Erythroblast (primary cell): ENCODE results near the gene NR0B2.
A peak's percentile ranks its signal among the peaks of the same experiment; 100 is the strongest.
"Not testable (repeated sequence)": the region's sequence is repeated elsewhere in the genome, so short reads cannot be mapped to it uniquely, and the experiment has no call there.

Experiments used
- DNase-seq, 2 experiments: peaks; one replicate each; lab custom pipeline; 2025; lab: John Stamatoyannopoulos, UW
- GATA1 ChIP-seq: IDR thresholded peaks from 2 replicates; pipeline ENCODE4 v1.6.1; 2011; ENCODE audit warnings: low read depth, mild to moderate bottlenecking, control low read depth, low read length, moderate library complexity
- POLR2A ChIP-seq: IDR thresholded peaks from 2 replicates; pipeline ENCODE4 v1.6.1; 2011; ENCODE audit warnings: mild to moderate bottlenecking, low read length

The NR0B2 gene

DNA sequence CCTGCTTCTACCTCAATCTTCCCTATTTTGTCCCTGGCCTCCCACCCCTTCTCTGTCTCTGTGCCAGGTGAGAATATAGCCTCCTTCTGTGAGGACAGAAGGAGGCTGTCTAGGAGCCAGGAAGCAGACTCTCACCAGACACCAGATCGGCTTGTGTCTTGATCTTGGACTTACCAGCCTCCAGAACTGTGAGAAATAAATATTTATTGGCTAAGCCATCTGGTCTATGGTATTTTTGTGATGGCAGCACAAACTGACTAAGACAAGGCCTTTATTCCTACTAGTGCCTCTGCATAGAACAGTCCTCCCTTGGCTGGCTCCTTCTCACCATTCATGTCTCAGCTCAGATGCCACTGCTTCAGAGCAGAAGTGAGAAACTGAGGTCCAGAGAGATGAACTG, 25.5 kb downstream of the NR0B2 start:
- no peak for DNase-seq

DNA sequence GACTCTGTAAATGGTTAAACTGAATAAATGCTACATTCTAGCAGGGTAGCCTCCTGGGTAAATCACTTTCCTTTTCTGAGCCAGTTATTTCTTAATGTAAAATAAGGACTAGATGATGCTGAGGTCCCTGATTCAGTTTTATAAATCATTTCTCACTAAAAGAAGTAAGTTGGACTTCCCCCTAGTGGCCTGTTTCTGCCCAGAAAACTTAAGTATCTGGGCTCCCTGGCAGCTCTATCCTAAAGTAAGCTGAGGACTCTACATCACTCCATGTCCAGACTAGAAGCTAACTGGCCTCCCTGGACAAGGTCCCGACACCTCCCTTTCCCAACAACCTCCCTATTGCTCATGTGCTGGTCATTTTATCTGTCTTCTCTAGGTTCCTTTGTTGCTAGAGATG, 26.6 kb downstream of the NR0B2 start:
- TF ChIP-seq POLR2A (no peak), GATA1 (no peak)
- peak in 1 of 2 experiments; percentile 53 for DNase-seq

More for the DNA sequence above, 25.5 kb downstream of the NR0B2 start:
- TF ChIP-seq GATA1 (no peak), POLR2A (no peak)

DNA sequence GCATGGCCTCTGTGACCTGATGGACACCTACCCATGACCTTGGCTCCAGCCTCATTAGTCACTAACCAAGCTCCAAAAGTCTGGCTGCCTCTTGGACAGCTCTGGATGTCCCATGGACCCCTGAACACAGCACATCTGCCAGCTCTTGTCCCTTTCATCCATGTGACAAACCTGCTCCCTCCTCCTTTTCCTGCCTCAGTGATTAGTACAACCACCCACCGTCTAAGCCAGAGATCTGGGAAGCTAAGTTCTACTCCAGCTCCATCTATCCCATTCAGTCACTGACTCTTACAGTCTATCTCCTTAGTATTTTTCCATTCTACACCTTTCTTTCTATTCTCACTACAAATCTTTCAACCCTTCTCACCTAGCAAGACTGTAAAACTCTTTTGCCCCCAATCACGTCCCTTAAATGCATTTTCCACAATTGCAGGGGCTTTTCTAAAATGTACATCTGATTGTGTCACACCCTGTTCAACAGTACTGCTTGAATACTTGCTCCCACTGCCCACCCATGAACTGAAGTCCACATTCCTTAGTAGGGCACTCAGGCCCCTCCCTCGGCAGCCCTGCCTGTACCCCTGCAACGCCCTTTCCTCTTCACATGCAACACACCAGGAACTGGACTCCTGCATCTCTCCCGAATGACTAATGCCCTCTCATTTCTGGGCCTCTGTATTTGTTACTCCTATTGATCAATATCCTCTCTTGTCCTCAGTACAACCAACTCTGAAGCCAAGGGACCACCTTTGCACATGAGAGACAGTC, 30.9 kb downstream of the NR0B2 start:
- TF ChIP-seq GATA1 (no peak), POLR2A (no peak)
- no peak for DNase-seq

DNA sequence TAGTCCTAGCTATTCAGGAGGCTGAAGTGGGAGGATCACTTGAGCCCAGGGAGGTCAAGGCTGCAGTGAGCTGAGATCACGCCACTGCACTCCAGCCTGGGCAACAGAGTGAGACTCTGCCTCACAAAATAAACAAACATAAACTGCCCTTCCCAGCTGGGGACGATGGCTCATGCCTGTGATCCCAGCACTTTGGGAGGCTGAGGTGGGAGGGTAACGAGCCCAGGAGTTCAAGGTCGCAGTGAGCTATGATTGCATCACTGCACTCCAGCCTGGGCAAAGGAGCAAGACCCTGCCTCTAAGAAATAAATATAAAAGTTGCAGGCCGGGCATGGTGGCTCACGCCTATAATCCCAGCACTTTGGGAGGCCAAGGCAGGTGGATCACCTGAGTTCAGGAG, 32.2 kb downstream of the NR0B2 start:
- not testable (repeated sequence) for DNase-seq

DNA sequence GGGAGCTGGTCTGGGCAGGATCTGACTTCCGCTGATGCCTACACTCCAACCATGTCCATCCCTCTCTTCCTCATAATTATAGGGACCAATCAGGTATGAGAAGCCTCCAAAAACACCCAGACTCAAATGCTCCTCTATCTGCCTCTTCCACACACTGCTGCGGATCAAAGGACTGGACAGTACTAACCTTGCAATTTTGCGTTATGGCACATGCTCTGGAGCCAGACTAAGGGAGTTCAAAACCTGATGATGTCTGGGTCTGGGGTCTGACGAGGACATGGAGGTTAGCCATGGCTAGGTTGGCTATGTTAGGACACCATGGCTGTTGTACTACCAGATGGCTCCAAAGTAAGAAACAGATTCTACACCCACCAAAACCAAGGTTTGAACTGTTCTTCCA, 34.0 kb downstream of the NR0B2 start:
- TF ChIP-seq GATA1 = no peak
- no peak for TF ChIP-seq POLR2A
- no peak for DNase-seq

DNA sequence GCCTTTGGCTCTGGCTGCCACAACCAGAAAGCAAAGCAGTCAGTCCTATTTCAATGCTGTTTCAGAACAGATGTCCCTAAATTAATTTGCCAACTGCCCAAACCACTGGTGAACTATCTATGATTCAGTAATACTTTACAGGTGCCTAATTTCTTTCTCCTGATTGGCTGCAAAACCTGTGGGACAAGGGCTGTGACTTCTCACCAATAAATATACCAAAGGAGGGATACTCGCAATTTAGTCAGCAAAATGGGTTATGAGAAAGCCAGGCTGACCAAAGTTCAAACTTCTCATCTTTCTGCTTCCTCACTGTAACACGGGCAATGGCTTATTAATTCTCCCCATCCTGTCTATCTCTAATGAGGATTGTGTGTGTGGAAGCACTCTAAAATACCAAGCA, 36.4 kb downstream of the NR0B2 start:
- DNase-seq = no peak
- TF ChIP-seq GATA1 = no peak
- TF ChIP-seq POLR2A = no peak

DNA sequence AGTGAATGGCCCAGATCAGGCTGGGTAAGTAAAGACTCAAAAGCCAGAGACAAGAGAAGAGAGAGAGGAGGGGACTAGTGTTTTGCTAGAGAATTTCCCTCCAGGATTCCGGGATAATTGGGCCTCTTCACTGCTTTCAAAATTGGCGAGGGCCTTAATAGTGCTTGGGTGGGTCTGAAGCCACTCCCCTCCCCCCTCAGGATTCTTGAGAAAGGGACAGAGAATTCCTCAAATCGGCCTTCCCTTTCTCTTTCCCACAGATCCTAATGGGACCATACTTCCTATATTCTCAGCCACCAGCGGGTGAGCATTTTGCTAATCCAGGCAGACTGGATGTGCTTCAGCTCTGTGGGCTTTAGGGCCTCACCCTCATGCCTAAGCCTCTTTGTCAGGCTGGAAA, 38.9 kb downstream of the NR0B2 start:
- TF ChIP-seq POLR2A (no peak), GATA1 (no peak)
- no peak for DNase-seq

DNA sequence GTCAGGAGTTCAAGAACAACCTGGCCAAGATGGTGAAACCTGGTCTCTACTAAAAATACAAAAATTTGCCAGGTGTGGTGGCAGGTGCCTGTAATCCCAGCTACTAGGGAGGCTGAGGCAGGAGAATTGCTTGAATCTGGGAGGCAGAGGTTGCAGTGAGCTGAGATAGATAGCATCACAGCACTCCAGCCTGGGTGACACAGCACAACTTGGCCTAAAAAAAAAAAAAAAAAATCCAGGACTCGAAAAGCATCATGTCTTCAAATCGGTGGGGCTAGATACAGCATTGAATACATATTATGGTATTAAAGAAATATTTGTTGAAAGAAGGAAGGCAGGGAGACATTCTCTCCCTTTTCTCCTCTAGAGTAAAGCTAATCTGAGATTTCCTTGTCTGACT, 40.7 kb downstream of the NR0B2 start:
- DNase-seq = peak in 1 of 2 experiments; percentile 21

DNA sequence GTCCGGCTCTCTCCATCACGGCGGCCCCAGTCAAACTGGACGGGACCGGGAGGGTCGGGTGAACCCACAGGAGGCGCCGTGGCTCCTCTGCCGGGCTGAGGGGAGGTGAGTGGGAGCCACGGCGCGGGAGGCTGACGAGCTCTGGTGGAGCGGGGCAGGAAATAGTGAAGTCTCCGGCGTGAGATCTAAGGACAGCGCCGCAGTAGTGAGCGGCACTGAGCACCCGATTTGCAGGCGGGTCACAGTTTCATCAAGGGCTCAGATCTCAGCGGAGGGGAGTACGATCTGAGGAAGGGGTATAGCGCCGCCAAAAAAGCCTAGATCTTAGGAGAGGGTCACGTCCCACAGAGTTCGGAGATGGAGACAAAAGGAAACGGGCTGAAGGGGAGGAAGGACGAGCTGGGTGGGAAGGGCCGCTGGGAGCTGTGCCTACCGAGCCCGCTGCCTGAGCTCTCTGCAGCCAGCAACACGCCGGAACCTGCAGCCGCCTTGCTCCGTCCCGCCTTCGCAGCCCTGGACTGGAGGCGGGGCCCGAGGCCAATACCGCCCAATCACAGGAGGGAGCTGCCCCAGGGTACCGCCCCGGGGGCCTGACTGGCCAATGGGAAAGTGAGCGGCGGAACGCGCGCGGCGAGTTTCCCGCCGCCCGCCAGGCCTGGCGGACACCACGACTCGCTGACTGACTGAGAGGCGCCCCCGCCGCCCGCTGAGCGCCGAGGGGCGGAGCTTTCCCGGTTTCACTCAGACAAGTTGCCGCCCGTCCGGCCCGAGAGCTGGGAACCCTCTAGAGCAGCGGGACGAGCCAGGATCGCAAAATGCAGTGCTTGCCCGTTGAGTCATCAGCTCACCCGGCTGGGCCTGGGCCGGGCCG, 48.9 kb downstream of the NR0B2 start:
- TF ChIP-seq POLR2A (peak; percentile 91), GATA1 (no peak)
- peak; percentile 97 to 98 for DNase-seq

DNA sequence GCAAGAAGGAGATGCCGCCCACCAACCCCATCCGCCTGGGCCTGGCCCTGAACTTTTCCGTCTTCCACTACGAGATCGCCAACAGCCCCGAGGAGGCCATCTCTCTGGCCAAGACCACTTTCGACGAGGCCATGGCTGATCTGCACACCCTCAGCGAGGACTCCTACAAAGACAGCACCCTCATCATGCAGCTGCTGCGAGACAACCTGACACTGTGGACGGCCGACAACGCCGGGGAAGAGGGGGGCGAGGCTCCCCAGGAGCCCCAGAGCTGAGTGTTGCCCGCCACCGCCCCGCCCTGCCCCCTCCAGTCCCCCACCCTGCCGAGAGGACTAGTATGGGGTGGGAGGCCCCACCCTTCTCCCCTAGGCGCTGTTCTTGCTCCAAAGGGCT, 50.1 kb downstream of the NR0B2 start:
- DNase-seq = no peak
- no peak for TF ChIP-seq POLR2A
- no peak for TF ChIP-seq GATA1

DNA sequence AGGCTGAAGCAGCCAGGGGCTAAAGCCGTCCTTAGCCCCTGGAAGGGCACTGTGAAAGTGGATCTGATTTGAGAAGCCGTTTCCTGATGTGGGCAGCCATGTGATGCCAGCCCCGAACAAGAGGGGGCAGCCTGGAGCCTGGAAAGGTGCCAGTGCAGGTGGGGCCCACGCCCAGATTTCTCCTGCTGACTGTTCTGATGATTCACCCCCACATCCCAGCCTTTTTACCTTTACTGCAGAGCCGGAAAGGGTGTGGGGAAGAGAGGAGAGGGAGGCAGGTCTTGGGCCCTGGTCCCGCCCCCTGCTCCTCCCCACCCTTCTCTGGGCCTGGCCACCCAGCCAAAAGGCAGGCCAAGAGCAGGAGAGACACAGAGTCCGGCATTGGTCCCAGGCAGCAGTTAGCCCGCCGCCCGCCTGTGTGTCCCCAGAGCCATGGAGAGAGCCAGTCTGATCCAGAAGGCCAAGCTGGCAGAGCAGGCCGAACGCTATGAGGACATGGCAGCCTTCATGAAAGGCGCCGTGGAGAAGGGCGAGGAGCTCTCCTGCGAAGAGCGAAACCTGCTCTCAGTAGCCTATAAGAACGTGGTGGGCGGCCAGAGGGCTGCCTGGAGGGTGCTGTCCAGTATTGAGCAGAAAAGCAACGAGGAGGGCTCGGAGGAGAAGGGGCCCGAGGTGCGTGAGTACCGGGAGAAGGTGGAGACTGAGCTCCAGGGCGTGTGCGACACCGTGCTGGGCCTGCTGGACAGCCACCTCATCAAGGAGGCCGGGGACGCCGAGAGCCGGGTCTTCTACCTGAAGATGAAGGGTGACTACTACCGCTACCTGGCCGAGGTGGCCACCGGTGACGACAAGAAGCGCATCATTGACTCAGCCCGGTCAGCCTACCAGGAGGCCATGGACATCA, 50.7 kb downstream of the NR0B2 start, which contains the start of gene SFN:
TSS of gene SFN (plus strand) at position 369 of the 904 bp plus-strand sequence. CDS start at position 433, 64 bp downstream.
- no peak for TF ChIP-seq POLR2A
- TF ChIP-seq GATA1 = no peak
- DNase-seq = peak in 1 of 2 experiments; percentile 52

DNA sequence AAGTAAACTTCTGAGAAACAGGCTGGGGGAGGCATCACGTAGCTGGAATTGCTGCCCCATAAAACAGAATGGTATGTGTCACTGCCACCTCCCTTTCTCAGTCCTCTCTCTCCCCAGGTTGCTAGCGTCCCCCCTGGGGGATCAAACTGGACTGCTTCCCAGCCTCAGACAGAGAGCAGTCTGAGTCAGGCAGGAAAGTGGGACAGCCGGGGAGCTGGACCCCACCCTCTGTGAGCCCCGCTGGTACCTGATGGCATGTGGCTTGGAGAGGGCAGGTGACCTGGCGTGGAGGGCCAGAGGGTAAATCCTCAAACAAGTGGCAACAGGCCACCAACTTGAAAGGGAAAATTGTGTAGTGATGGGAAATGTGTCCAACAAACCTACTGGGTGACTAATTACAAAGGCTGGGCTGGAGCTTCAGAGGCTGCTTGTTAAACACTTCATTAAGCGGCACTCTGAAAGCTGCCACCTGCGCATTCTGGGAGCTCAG, 51.8 kb downstream of the NR0B2 start:
- TF ChIP-seq GATA1 (no peak), POLR2A (no peak)
- DNase-seq = no peak
